HepG2 (cell line): ENCODE results near the gene CCDC142. TPM values are rescaled to one million over a fixed set of nuclear protein-coding genes. Genes with fewer than 3 reads are reported as not detected.

ENCODE experiments used
- NFKBIZ ChIP-seq: IDR thresholded peaks from 2 replicates; pipeline ENCODE4 v1.6.1; 2018; ENCODE audit warnings: missing genetic modification reagents, missing compliant biosample characterization
- POLR2A ChIP-seq, 2 experiments: IDR thresholded peaks; 2 replicates each; pipeline ENCODE4 v1.6.1; 2011; ENCODE audit warnings: low read depth in 2 of 2, low read length in 2 of 2, mild to moderate bottlenecking in 1 of 2, moderate library complexity in 1 of 2; ENCODE audit not compliant: insufficient read depth in 1 of 2
- SP4 ChIP-seq: sonication (generic); formaldehyde crosslinking; IDR thresholded peaks from 2 replicates; pipeline ENCODE4 v1.8.1; 2023; ENCODE audit warnings: mild to moderate bottlenecking, missing genetic modification reagents
- SRSF4 ChIP-seq: fragments of 200-400 bp; formaldehyde crosslinking; IDR thresholded peaks from one replicate; pipeline ENCODE4 v1.6.1; 2018; ENCODE audit warnings: mild to moderate bottlenecking, low read depth, low read length, moderate library complexity; ENCODE audit not compliant: poor library complexity, severe bottlenecking
- ZFY ChIP-seq: sonication (generic); formaldehyde crosslinking; IDR thresholded peaks from 2 replicates; pipeline ENCODE4 v1.4.0; 2020; ENCODE audit warnings: missing genetic modification reagents
- ZNF17 ChIP-seq: sonication (generic); formaldehyde crosslinking; IDR thresholded peaks from 2 replicates; pipeline ENCODE4 v1.5.0; 2020; ENCODE audit warnings: mild to moderate bottlenecking, missing genetic modification reagents
- ZNF180 ChIP-seq: sonication (generic); formaldehyde crosslinking; IDR thresholded peaks from 2 replicates; pipeline ENCODE4 v1.4.0; 2020; ENCODE audit warnings: low read depth, missing genetic modification reagents, borderline replicate concordance
- ZNF207 ChIP-seq: fragments of 450-650 bp; IDR thresholded peaks from 2 replicates; pipeline ENCODE4 v1.6.1; 2016; ENCODE audit warnings: antibody characterized with exemption, borderline replicate concordance
- polyA plus RNA-seq, 8 experiments: library from polyadenylated mRNA; depleted of rRNA in 3 of 8; stranded (reverse) in 7 of 8; unstranded in 1 of 8; fragments of >200 nt; fragmentation: Illumina TruSeq in 4 of 8; extraction: Trizol in 4 of 8; gene quantifications; 2 replicates each; pipeline versions ENCODE4 v1.2.1 to v1.2.3, GENCODE V29; 2011 to 2016; ENCODE audit warnings: low read depth in 4 of 8, missing spikeins in 1 of 8, mixed read lengths in 1 of 8; ENCODE audit not compliant: insufficient read depth in 1 of 8
- total RNA-seq, 5 experiments: library from RNA; depleted of rRNA; stranded (reverse); fragments of >200 nt; fragmentation: Illumina TruSeq; extraction: Trizol; gene quantifications; 2 replicates each; pipeline ENCODE4 v1.2.3, GENCODE V29; 2016; ENCODE audit warnings: low read depth in 1 of 5
- TF ChIP-seq, protein P1 (sequence below): sonication (generic); formaldehyde crosslinking; IDR thresholded peaks from one replicate; pipeline ENCODE4 v1.5.1; 2020; ENCODE audit warnings: mild to moderate bottlenecking, missing genetic modification reagents; ENCODE audit errors: not compliant biosample characterization
- TF ChIP-seq, protein P2 (sequence below): sonication (generic); formaldehyde crosslinking; IDR thresholded peaks from 2 replicates; pipeline ENCODE4 v1.5.0; 2020; ENCODE audit warnings: missing genetic modification reagents, mild to moderate bottlenecking, borderline replicate concordance
- TF ChIP-seq, protein P3 (sequence below): sonication (generic); formaldehyde crosslinking; IDR thresholded peaks from 2 replicates; pipeline ENCODE4 v1.4.0; 2020; ENCODE audit warnings: mild to moderate bottlenecking, missing genetic modification reagents

Gene CCDC142
- total and polyA plus RNA-seq, 2 of the 13 experiments (the other 11 are each of a cell fraction or from before 2014, with no cell fraction given), result 14.7 to 30.4 TPM

DNA sequence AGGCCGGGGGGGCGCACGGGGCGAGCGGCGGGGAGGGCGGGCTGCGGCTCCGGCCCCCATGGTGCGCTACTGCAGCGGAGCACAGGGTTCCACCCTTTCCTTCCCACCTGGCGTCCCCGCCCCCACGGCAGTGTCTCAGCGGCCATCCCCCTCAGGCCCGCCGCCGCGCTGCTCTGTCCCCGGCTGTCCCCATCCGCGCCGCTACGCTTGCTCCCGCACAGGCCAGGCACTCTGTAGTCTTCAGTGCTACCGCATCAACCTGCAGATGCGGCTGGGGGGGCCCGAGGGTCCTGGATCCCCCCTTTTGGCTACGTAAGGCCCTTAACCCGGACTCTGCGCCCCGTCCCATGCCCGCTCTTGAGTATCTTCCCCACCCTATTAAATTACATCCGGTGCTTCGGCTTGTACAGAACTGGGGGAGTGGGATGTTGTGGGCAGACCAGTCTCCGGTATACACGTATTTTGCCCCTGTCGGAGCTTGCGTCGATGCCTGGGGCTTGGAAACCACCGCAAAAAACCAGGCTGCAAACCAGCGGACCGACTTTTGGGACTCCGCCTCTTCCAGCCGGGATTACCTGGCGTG is 25.2 kb downstream of the CCDC142 start (continued):
- TF ChIP-seq, protein P1, sequence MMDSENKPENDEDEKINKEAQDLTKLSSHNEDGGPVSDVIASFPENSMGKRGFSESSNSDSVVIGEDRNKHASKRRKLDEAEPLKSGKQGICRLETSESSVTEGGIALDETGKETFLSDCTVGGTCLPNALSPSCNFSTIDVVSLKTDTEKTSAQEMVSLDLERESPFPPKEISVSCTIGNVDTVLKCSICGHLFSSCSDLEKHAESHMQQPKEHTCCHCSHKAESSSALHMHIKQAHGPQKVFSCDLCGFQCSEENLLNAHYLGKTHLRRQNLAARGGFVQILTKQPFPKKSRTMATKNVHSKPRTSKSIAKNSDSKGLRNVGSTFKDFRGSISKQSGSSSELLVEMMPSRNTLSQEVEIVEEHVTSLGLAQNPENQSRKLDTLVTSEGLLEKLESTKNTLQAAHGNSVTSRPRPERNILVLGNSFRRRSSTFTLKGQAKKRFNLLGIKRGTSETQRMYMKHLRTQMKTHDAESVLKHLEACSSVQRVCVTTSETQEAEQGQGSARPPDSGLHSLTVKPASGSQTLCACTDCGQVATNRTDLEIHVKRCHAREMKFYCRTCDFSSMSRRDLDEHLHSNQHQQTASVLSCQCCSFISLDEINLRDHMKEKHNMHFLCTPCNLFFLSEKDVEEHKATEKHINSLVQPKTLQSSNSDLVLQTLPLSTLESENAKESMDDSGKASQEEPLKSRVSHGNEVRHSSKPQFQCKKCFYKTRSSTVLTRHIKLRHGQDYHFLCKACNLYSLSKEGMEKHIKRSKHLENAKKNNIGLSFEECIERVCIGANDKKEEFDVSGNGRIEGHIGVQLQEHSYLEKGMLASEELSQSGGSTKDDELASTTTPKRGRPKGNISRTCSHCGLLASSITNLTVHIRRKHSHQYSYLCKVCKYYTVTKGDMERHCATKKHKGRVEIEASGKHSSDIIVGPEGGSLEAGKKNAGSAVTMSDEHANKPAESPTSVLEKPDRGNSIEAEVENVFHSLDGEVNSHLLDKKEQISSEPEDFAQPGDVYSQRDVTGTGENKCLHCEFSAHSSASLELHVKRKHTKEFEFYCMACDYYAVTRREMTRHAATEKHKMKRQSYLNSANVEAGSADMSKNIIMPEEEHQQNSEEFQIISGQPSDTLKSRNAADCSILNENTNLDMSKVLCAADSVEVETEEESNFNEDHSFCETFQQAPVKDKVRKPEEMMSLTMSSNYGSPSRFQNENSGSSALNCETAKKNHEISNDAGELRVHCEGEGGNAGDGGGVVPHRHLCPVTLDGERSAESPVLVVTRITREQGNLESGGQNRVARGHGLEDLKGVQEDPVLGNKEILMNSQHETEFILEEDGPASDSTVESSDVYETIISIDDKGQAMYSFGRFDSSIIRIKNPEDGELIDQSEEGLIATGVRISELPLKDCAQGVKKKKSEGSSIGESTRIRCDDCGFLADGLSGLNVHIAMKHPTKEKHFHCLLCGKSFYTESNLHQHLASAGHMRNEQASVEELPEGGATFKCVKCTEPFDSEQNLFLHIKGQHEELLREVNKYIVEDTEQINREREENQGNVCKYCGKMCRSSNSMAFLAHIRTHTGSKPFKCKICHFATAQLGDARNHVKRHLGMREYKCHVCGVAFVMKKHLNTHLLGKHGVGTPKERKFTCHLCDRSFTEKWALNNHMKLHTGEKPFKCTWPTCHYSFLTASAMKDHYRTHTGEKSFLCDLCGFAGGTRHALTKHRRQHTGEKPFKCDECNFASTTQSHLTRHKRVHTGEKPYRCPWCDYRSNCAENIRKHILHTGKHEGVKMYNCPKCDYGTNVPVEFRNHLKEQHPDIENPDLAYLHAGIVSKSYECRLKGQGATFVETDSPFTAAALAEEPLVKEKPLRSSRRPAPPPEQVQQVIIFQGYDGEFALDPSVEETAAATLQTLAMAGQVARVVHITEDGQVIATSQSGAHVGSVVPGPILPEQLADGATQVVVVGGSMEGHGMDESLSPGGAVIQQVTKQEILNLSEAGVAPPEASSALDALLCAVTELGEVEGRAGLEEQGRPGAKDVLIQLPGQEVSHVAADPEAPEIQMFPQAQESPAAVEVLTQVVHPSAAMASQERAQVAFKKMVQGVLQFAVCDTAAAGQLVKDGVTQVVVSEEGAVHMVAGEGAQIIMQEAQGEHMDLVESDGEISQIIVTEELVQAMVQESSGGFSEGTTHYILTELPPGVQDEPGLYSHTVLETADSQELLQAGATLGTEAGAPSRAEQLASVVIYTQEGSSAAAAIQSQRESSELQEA (CRISPR knock-in tag), result no peak
- TF ChIP-seq, protein P2, sequence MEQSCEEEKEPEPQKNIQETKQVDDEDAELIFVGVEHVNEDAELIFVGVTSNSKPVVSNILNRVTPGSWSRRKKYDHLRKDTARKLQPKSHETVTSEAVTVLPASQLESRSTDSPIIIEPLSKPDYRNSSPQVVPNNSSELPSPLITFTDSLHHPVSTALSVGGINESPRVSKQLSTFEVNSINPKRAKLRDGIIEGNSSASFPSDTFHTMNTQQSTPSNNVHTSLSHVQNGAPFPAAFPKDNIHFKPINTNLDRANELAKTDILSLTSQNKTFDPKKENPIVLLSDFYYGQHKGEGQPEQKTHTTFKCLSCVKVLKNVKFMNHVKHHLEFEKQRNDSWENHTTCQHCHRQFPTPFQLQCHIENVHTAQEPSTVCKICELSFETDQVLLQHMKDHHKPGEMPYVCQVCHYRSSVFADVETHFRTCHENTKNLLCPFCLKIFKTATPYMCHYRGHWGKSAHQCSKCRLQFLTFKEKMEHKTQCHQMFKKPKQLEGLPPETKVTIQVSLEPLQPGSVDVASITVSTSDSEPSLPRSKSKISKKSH (CRISPR knock-in tag), result peak; percentile 16; the same call in 1 of the 2 replicates
- TF ChIP-seq ZNF17 (no peak), ZNF180 (CRISPR knock-in tag) (no peak), ZNF207 (no peak), POLR2A (IDR thresholded peaks at IDR 0.05; ENCODE audit: insufficient read depth in 1 of 2, low read depth in 2 of 2, low read length in 2 of 2) (no peak; a peak in 1 of 4 replicates), SP4 (0 out of 2 replicates have a peak, but pooled peaks have one; percentile 54), ZFY (CRISPR knock-in tag) (peak; percentile 88), SRSF4 (no peak), NFKBIZ (0 out of 2 replicates have a peak, but pooled peaks have one; percentile 25)
- TF ChIP-seq, protein P3, sequence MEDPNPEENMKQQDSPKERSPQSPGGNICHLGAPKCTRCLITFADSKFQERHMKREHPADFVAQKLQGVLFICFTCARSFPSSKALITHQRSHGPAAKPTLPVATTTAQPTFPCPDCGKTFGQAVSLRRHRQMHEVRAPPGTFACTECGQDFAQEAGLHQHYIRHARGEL (CRISPR knock-in tag), result no peak
- TF ChIP-seq, all 625 proteins: peak for 257
